Measurements from ENCODE around the gene EXOC2.
"Not testable (repeated sequence)": the region's sequence is repeated elsewhere in the genome, so short reads cannot be mapped to it uniquely, and the experiment has no call there.

Gene EXOC2

GRCh38 chr6:628766-629165 lies 64.2 kb downstream of the EXOC2 start:
- DNase-seq (ENCODE audit: low read depth in 3 of 3): no peak

GRCh38 chr6:626236-626635 lies 66.7 kb downstream of the EXOC2 start:
- no peak for DNase-seq (ENCODE audit: low read depth in 3 of 3)

GRCh38 chr6:624979-625378 lies 68.0 kb downstream of the EXOC2 start:
- DNase-seq (ENCODE audit: low read depth in 3 of 3): no peak

GRCh38 chr6:622462-622861 lies 70.5 kb downstream of the EXOC2 start:
- DNase-seq (ENCODE audit: low read depth in 3 of 3): no peak

GRCh38 chr6:621931-622330 lies 71.0 kb downstream of the EXOC2 start:
- no peak for DNase-seq (ENCODE audit: low read depth in 3 of 3)

- DNase-seq (ENCODE audit: low read depth in 3 of 3): no peak
Observed at GRCh38 chr6:620950-621349, 72.0 kb downstream of the EXOC2 start.

- DNase-seq (ENCODE audit: low read depth in 3 of 3): no peak
Observed at GRCh38 chr6:620166-620565, 72.8 kb downstream of the EXOC2 start.

- DNase-seq (ENCODE audit: low read depth in 3 of 3): no peak
Observed at GRCh38 chr6:617456-618100, 75.4 kb downstream of the EXOC2 start.

GRCh38 chr6:613981-614380 lies 79.0 kb downstream of the EXOC2 start:
- DNase-seq (ENCODE audit: low read depth in 3 of 3): no peak

GRCh38 chr6:611928-612327 lies 81.0 kb downstream of the EXOC2 start:
- no peak for DNase-seq (ENCODE audit: low read depth in 3 of 3)

GRCh38 chr6:610882-611281 lies 82.1 kb downstream of the EXOC2 start:
- DNase-seq (ENCODE audit: low read depth in 3 of 3): no peak

GRCh38 chr6:609905-610304 lies 83.0 kb downstream of the EXOC2 start:
- no peak for DNase-seq (ENCODE audit: low read depth in 3 of 3)

GRCh38 chr6:606829-607379 lies 86.0 kb downstream of the EXOC2 start:
- DNase-seq (ENCODE audit: low read depth in 3 of 3): no peak

GRCh38 chr6:605895-606294 lies 87.0 kb downstream of the EXOC2 start:
- DNase-seq (ENCODE audit: low read depth in 3 of 3): not testable (repeated sequence)

- DNase-seq (ENCODE audit: low read depth in 3 of 3): no peak
Observed at GRCh38 chr6:604579-604978, 88.4 kb downstream of the EXOC2 start.

GRCh38 chr6:603265-603664 lies 89.7 kb downstream of the EXOC2 start:
- DNase-seq (ENCODE audit: low read depth in 3 of 3): no peak

GRCh38 chr6:599576-600448 lies 93.1 kb downstream of the EXOC2 start:
- no peak for DNase-seq (ENCODE audit: low read depth in 3 of 3)

- no peak for DNase-seq (ENCODE audit: low read depth in 3 of 3)
Observed at GRCh38 chr6:593907-594212, 99.1 kb downstream of the EXOC2 start.

- peak; percentile 25 to 60 (median 26) for DNase-seq (ENCODE audit: low read depth in 3 of 3)
Observed at GRCh38 chr6:593139-593906, 99.6 kb downstream of the EXOC2 start.

GRCh38 chr6:589090-589489 lies 103.8 kb downstream of the EXOC2 start:
- DNase-seq (ENCODE audit: low read depth in 3 of 3): no peak

- DNase-seq (ENCODE audit: low read depth in 3 of 3): no peak
Observed at GRCh38 chr6:586553-586952, 106.4 kb downstream of the EXOC2 start.

- no peak for DNase-seq (ENCODE audit: low read depth in 3 of 3)
Observed at GRCh38 chr6:583635-584034, 109.3 kb downstream of the EXOC2 start.

Measured in stimulated activated CD4-positive, alpha-beta T cell treated with anti-CD3 and anti-CD28 coated beads, TNF-alpha, amount 100 ng/mL, for 4 hours (primary cell).